Left renal cortex interstitium (tissue), 4 donors: ENCODE results near the gene CYP26A1. TPM values are rescaled to one million over a fixed set of nuclear protein-coding genes. Genes with fewer than 3 reads are reported as not detected.
"Not testable (repeated sequence)": the region's sequence is repeated elsewhere in the genome, so short reads cannot be mapped to it uniquely, and the experiment has no call there.

Experiments used
- DNase-seq, 4 donors: peaks; one replicate each; pipeline ENCODE4 v3.0.0-alpha.2; 2013; ENCODE audit warnings: low read depth in 4 of 4, low spot score in 2 of 4, missing footprints in 1 of 4
- polyA plus RNA-seq, 4 donors: library from polyadenylated mRNA; unstranded; fragments of 120-200 nt; gene quantifications; one replicate each; pipeline ENCODE4 v1.2.1, GENCODE V29; 2013; ENCODE audit not compliant: insufficient read length in 4 of 4

CYP26A1 gene
- polyA plus RNA-seq, 4 donors: 0.08 to 0.18 (median 0.11) TPM; not detected in 1

DNA sequence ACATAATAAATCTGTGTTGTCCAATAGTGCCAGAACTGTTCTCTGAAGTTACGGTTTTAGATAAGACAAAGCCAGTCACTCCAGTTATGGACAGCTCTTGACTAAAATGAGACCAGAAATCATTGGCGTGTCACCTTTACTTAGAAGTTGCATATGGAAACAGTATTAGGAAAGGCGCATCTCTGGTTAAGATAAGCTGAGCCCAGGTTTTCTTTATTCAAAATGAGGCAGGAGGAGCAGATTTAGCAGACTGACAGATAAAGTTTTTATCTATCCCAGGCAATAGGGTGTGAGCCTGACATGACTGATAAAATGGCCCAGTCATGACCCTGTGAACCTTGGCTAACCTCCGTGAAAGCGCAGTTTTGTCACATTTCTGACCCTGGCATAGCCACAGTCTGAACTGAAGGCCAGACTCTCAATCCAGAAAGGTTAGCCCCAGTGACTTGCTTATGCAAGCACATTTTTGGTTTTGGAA is 4.2 kb downstream of the CYP26A1 start:
- no peak for DNase-seq

DNA sequence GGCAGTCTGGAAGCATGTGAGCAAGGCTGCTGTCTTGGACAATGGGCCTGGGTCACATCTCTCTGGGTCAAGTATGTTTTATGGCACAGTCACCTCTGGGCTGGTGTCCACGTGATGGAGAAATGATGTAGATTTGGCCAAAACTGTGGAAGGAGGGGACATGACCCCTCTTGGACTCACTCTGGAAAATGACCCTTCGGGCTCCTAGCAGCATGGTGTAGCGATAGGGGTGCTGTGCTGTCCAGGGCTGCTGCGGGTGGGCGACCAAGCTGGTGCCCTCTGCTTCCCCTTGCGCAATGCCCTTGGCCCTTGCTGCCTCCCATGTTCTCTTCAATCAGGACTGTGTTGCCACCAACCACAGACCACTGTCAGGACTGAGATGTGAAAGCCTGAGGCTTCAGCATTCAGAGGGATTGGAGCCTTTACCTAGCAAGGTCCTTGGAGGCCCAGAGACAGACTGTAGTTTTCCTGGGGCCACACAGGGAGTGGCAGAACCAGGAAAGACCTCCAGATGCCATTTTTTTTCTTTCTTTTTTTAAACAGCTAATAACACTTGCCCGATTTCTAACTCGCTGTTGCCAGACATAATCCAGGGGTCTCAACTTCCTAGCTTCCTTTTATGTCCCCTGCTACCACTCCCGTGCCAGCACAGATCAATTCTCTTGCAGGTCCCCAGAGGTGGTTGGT is 6.1 kb downstream of the CYP26A1 start:
- DNase-seq: no peak

DNA sequence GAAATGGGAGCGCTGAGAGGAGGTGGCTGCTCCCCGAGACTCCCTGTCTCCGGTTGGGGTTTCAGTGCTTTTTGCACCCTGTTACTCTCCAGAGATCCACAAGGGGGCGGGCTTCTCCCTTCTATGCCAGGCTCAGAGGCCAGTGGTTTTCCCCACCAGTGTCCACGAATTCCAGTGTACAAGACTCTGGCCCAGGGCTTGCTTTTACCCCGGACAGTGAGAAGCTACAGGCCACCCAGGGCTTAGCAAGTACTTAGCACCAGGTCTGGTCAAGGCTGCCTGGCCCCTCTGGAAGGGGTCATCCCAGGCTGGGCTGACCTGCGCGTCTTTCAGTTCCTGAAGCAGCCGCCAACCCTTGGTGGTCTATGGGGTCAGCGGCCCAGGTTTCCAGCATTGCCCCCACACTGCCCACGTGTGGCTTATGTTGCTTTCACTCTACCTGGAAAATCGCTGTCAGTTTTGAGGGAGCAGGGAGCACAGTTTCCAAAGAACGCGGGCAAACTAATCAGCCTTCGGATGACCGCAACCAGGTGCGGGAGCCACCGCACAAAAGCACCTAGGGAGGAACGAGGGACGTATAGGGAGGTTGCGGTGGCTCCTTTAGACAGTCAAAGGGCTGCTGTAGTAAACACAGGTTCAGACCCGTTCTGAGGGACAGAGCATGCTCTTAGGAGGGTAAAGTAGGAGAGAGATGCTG is 6.8 kb downstream of the CYP26A1 start:
- DNase-seq: no peak

DNA sequence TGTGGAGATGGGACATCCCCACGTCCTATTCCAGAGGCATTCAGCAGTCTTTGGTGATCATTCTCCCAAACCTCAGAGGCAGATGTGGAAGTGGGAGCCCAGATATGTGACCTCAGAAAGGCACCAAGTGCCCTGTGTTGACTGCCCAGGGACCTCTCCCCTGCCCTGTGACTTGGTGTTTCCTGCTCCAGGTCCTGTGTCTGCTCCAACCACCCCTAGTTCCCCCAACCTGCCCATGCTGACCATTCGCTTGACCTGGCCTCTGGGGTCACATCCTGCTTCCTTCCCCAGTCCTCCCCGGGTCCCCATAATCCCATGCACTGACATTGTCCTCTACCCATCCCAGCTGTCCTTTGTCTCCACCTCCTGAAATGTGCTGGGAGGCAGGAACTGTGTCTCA is 7.6 kb downstream of the CYP26A1 start:
- no peak for DNase-seq

DNA sequence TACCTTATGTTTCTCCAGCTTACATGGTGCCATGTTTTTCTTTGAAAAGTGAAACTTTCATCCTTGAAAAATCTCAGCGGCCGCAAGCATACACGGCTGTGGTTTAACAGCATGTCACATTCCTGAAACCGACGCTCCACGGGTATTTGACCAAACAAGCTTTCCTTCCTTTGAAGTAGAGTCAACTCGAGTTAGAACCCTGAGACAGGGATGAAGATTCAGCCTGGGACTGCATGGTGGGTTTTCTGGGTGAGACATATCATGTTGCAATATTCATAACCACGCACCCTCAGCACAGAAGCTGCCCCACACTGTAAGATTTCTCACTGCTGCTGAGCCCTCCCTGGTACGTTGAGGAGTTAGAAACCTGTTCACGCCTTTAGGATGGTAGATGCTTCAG is 8.1 kb downstream of the CYP26A1 start:
- no peak for DNase-seq

DNA sequence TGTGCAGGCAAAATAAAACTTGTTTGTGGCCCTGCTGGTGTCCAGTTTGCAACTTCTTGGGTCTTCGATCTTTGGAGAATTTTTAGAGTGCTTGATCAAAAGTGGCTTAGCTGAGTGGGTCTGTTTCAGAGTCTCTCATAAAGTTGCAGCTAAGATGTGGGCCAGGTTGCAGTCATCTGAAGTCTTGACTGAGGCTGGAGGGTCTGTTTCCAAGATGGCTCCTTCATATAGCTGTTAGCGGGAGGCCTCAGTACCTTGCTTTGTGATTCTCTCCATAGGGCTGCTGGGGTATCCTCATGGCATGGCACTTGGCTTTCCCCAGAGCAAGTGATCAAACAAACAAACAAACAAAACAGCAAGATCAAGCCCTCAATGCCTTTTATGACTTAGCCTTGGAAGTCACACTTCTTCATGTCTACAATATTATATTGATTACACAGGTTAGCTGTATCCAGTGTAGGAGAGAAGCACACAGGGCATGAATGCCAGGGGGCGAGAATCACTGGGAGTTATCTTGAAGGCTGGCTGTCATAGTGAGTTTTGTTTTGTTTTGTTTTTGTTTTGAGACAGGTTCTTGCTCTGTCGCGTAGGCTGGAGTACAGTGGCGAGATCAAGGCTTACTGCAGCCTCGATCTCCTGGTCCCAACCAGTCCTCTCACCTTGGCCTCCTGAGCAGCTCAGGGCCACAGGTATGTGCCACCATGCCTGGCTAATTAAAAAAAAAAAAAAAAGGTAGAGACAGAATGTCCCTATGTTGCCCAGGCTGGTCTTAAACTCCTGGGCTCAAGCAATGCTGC is 10.2 kb downstream of the CYP26A1 start:
- no peak for DNase-seq

DNA sequence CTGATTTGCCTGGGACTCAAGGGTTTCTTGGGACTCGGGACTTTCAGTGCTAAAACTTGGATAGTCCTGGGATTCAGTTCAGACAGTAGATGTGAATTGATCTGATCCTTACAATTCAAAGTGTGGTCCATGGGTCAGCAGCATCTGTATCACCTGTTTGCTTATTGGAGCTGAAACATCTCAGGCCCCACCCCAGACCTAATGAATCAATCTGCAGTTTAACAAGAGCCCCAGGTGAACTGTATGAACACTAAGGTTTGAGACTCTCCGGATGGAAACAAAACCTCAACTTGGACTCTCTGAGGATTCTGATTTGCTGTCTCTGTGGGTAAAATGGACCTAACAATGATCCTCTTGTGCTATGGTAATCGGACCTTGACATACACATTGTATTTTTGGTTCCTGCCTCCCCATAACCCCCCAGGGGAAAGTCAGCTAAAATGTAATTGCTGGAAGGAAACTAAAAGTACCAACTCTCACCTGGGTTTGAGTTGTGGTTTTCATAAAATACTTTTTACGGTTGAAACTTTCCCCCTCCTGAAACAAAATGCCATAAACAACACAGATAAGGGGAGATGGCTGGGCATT is 11.7 kb downstream of the CYP26A1 start:
- DNase-seq: no peak

DNA sequence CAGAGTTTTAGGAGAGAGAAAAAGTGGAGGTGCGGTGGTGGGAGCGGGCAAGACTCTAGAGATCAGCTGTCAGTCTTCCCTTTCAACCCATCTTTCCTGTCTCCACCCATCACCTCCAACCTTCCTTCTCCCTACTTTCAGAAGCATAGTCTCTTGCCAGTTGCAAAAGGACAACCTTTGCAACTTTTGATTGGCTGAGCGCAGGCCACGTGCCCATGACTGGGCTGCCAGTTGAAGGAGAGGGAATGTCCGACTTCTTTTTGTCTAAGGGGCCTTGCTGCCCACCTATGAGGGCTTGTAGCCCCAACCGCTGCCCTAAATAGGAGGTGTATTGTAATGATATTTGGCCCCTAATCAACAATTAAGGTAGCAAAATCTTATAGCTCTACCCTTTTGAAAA is 12.6 kb downstream of the CYP26A1 start:
- DNase-seq: no peak

DNA sequence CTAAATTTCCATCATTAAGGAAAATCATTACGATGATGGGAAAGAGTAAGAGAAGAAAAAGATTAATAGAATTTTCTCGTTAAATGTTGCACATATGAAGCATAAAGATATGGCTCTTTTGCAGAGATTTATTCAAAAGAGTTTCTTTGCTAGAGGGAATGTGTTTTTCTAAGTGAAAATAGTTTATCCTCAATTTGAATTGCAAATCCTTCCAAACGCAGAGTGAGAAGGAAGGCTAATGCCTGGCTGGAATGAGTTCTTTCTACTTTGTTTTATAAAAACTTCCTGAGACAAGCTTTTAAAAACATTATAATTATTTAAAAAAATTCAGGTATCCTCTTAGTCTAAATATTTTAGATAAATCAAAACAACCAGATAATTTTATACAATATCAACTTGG is 14.2 kb downstream of the CYP26A1 start:
- DNase-seq: no peak

DNA sequence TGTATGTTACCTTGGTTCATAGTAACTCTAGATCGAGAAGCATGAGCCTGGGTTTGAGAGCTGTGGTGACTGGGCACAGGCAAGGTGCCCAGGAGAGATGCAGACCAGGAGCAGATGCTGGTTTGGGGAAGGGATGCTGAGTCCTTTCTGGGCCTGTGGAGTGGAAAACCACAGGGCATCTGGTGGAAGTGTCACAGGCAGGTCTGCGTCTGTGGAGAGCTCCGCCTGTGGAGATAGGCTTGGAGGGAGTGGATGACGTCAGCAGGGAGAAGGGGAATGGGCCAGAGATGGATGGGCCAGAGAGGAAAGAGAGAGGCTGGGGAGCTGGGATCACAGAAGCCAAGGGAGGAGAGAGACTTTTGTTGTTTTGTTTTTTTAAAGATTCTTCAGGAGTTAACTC is 14.8 kb downstream of the CYP26A1 start:
- DNase-seq: no peak

DNA sequence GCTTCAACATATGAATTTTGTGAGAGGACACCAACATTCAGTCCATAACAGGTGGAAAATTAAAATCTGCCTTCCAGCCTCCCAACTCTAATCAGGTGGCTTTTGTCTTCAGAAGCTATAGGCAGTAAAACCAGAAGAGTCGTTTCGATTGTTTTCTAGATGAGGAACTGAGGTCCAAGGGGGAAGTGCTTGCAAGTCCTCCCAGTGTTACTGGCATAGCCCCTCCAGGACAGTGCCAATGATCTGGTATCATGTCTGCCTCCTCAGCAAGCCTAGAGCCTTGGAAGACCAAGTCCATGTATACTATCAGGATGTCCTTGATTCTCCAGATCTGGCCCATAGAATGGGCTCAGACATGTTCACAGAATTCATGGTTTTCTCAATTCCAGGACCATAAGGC is 16.9 kb downstream of the CYP26A1 start:
- DNase-seq: no peak

DNA sequence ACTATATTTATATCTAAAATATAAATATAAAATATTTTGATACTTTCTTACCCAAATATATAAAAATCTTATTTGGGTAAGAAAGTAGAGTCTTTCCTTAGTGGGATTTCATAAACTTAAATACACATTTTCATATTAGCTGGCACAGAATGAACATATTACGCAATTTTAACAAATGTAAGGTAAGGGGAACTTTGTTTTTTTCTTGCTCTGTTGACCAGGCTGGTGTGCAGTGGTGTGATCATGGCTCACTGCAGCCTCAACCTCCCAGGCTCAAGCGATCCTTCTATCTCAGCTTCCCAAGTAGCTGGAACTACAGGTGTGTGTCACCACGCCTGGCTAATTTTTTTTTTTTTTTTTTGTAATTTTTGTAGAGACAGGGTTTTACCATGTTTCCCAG is 18.3 kb downstream of the CYP26A1 start:
- no peak for DNase-seq

DNA sequence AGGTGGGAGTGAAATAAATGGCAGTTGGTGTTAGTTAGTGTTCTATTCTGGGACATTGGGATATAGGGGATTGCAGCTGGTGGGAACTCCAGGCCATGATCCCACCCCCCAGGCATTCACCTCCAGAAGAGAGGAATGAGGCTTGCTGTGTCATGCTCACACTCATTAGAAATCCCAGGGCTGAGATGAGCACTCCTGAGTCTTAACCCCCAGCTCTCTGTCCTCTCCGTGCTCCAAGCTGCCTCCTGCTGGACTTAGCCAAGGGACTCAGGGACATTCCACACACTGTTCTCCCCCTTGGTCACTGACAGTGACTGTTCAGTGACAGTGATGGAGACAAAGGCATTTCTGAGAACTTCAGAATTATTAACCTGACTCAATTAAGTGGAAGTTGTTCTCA is 21.5 kb downstream of the CYP26A1 start:
- no peak for DNase-seq

DNA sequence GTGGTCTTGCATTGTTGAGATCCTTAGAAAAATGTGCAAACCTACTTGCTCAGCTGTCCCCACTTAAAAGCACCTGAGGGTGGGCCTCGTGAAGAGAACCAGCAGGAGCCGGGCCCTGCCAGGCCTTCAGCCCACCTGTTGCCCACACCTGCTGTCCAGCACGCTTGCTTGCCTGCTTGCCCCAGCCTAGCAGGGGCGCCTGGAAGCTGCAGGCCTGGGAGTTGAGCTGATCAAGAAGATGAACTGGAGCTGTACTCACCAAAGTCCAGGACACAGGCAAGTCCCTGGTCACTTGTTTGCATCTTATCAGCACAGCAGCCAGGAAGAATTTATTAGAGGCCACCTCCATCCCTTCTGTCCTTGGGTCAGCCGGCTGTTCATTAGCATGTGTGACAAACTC is 23.2 kb downstream of the CYP26A1 start:
- DNase-seq: no peak

DNA sequence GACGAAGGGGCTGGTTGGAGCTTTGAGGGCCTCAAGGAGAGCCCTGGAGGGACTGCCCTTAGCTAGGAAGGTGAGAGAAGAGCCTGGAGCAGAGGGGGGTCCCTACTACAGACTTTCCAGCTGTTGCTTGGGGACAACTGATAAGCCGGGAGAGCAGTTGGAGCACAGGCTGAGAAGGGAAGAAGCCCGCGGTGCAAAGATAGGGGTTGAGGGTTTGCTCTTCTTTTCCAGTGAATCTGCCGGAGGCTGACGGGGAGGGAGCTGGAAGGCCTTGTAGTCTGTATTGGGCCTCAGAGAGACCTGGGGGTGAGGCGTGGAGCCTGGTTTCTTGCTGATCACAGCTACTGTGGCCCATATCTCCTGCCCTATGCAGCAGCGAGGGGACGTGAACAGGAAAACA is 23.7 kb downstream of the CYP26A1 start:
- no peak for DNase-seq

DNA sequence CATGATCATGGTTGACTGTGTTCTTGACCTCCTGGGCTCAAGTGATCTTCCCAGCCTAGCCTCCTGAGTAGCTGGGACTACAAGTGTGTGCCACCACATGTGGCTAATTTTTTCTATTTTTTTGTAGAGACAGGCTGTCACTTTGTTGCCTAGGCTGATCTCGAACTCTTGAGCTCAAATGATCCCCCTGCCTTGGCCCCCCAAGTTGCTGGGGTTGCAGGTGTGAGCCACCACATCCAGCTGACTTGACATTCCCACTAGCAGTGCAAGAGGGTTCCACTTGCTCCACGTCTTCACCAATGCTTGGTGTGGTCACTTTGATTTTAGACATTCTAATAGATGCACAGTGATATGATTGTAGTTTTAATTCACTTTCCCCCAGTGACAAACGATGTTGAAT is 25.1 kb downstream of the CYP26A1 start:
- DNase-seq: no peak

DNA sequence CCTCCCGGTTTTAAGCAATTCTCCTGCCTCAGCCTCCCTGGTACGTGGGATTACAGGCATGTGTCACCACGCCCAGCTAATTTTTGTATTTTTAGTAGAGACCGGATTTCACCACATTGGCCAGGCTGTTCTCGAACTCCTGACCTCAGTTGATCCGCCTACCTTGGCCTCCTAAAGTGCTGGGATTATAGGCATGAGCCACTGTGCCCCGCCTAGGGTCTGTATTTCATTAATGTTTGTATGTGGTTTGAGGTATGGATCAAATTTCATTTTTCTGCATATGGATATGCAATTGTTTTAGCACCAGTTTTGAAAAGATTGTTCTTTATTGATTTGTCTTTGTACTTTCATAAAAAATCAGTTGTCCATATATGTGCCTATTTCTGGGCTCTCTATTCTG is 26.0 kb downstream of the CYP26A1 start:
- DNase-seq: no peak

DNA sequence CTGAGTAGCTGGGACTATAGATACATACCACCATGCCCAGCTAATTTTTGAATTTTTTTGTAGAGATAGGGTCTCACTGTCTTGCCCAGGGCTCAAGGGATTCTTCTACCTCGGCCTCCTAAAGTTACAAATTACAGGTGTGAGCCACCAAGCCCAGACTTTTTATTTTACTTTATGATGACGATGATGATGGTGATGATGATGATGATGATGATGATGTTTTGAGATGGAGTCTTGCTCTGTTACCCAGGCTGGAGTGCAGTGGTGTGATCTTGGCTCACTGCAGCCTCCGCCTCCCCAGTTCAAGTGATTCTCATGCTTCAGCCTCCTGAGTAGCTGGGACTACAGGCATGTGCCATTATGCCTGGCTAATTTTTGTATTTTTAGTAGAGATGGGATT is 27.5 kb downstream of the CYP26A1 start:
- DNase-seq: not testable (repeated sequence)

DNA sequence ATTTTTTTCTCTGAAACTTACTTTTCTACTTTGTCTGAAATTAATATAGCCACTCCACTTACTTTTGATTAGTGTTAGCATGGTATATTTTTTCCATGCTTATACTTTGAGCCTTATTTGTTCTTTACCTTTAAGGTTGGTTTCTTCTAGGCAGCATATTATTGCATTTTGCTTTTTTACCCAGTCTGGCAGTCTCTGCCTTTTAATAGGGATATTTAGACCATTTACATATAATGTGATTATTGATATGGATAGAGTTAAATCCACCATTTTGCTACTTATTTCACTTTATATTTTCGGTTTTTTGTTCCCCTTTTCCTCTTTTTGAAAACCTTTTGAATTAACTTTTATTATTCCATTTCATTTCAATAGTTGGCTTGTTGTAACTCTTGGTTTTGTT is 30.3 kb downstream of the CYP26A1 start:
- no peak for DNase-seq

DNA sequence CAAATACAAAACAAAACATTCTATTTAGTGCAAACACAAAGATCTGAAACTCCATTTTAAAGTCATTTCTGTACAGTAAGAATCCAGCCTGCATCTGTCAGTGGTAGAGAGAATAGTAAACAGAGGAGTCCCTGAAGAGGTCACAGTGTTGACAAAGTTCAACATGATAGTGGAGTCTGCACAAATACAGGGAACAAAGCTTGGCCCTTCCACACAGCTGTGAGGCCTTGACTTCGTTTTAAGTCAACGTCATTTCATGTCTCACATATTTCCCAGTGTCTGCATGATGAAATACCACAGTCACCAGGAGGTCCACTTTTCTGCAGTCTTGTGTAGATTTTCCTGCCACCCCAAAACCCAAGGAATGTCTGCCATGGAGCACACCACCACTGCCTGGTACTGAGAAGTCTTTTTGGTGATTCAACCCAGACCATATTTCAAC is 33.0 kb downstream of the CYP26A1 start:
- no peak for DNase-seq

DNA sequence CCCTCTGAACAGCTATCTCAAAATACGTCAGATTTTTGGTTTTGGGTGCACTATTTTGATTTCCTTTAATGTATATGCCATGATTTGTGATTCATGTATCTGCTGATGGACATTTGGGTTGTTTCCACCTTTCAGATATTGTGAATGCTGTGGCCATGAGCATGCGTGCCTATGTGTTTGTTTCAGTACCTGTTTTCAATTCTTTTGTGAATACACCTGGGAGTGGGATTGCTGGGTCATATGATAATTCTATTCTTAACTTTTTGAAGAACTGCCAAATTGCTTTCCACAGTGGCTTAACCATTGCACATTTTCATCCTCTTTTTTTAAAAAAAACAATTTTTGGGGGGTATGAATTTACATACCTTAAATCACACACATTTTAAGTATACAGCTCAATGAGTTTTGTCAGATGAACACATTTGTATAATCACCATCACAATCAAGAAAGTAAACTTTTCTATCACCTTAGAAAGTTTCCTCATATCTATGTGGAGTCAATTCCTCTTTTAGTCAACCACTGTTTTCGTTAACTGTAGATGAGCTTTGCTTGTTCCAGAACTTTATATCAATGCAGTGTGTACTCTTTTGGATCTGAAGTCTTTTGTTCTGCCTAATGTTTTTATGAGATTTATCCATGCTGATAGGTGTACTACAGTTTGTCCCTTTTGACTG is 36.9 kb downstream of the CYP26A1 start:
- DNase-seq: no peak
